ENCODE data around the gene UNC45B. TPM values are rescaled to one million over a fixed set of nuclear protein-coding genes. Genes with fewer than 3 reads are reported as not detected.
"Not testable (repeated sequence)": the region's sequence is repeated elsewhere in the genome, so short reads cannot be mapped to it uniquely, and the experiment has no call there.

The UNC45B gene, protein sequence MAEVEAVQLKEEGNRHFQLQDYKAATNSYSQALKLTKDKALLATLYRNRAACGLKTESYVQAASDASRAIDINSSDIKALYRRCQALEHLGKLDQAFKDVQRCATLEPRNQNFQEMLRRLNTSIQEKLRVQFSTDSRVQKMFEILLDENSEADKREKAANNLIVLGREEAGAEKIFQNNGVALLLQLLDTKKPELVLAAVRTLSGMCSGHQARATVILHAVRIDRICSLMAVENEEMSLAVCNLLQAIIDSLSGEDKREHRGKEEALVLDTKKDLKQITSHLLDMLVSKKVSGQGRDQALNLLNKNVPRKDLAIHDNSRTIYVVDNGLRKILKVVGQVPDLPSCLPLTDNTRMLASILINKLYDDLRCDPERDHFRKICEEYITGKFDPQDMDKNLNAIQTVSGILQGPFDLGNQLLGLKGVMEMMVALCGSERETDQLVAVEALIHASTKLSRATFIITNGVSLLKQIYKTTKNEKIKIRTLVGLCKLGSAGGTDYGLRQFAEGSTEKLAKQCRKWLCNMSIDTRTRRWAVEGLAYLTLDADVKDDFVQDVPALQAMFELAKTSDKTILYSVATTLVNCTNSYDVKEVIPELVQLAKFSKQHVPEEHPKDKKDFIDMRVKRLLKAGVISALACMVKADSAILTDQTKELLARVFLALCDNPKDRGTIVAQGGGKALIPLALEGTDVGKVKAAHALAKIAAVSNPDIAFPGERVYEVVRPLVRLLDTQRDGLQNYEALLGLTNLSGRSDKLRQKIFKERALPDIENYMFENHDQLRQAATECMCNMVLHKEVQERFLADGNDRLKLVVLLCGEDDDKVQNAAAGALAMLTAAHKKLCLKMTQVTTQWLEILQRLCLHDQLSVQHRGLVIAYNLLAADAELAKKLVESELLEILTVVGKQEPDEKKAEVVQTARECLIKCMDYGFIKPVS
- not detected in 2 replicates for total RNA-seq

- TF ChIP-seq, protein P1, sequence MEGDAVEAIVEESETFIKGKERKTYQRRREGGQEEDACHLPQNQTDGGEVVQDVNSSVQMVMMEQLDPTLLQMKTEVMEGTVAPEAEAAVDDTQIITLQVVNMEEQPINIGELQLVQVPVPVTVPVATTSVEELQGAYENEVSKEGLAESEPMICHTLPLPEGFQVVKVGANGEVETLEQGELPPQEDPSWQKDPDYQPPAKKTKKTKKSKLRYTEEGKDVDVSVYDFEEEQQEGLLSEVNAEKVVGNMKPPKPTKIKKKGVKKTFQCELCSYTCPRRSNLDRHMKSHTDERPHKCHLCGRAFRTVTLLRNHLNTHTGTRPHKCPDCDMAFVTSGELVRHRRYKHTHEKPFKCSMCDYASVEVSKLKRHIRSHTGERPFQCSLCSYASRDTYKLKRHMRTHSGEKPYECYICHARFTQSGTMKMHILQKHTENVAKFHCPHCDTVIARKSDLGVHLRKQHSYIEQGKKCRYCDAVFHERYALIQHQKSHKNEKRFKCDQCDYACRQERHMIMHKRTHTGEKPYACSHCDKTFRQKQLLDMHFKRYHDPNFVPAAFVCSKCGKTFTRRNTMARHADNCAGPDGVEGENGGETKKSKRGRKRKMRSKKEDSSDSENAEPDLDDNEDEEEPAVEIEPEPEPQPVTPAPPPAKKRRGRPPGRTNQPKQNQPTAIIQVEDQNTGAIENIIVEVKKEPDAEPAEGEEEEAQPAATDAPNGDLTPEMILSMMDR (IDR thresholded peaks at IDR 0.05; ENCODE audit: insufficient read depth, low read depth, low read length), result no peak
- no peak within 1 kb of the TSS for H3K4me3 ChIP-seq (ENCODE audit: low read depth, low read length)
- DNase-seq (ENCODE audit: low read depth), result no peak
These were observed at the start of gene UNC45B for GRCh38 chr17:35147375-35147905. Gene UNC45B, plus strand, starts transcription at chr17:35147817. Its CDS starts 447 bp downstream, at chr17:35148264.

DNA sequence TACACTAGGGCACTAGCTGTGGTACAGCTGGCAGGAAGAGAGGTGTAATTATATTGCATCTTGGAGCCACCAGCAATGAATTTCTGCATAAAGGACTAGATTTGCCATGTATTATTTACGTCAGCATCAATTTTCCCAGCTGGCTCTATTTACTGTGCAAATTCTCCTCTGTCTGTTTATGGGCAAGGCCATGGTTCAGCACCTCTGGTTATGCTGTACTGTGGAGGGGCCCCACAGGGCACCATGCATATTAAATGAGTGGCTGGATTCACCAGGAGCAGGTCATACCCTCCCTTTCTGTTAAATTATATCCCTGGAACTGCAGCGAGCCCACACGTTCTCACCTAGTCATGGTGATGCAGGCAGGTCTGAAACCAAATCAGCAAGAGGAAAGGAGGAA, 47.7 kb upstream of the UNC45B start:
- no peak for DNase-seq (ENCODE audit: low read depth)
- TF ChIP-seq, protein P1 (IDR thresholded peaks at IDR 0.05; ENCODE audit: insufficient read depth, low read depth, low read length), result no peak

GRCh38 chr17:35101036-35101435, 46.6 kb upstream of the UNC45B start:
- H3K4me3 ChIP-seq (ENCODE audit: low read depth, low read length), result no peak overlapping the region
- TF ChIP-seq, protein P1 (IDR thresholded peaks at IDR 0.05; ENCODE audit: insufficient read depth, low read depth, low read length), result no peak
- no peak for DNase-seq (ENCODE audit: low read depth)

More for the DNA sequence above, 47.7 kb upstream of the UNC45B start:
- H3K4me3 ChIP-seq (ENCODE audit: low read depth, low read length), result no peak overlapping the region

- TF ChIP-seq, protein P1 (IDR thresholded peaks at IDR 0.05; ENCODE audit: insufficient read depth, low read depth, low read length), result no peak
- H3K4me3 ChIP-seq (ENCODE audit: low read depth, low read length), result no peak overlapping the region
- DNase-seq (ENCODE audit: low read depth), result no peak
These were observed 45.9 kb upstream of the UNC45B start for GRCh38 chr17:35101725-35102124.

- TF ChIP-seq, protein P1 (IDR thresholded peaks at IDR 0.05; ENCODE audit: insufficient read depth, low read depth, low read length), result no peak
- no peak for DNase-seq (ENCODE audit: low read depth)
- H3K4me3 ChIP-seq (ENCODE audit: low read depth, low read length), result no peak overlapping the region
These were observed 44.3 kb upstream of the UNC45B start for GRCh38 chr17:35103271-35103670.

GRCh38 chr17:35104844-35105450, 42.7 kb upstream of the UNC45B start:
- H3K4me3 ChIP-seq (ENCODE audit: low read depth, low read length), result no peak overlapping the region
- no peak for DNase-seq (ENCODE audit: low read depth)
- TF ChIP-seq, protein P1 (IDR thresholded peaks at IDR 0.05; ENCODE audit: insufficient read depth, low read depth, low read length), result no peak

DNA sequence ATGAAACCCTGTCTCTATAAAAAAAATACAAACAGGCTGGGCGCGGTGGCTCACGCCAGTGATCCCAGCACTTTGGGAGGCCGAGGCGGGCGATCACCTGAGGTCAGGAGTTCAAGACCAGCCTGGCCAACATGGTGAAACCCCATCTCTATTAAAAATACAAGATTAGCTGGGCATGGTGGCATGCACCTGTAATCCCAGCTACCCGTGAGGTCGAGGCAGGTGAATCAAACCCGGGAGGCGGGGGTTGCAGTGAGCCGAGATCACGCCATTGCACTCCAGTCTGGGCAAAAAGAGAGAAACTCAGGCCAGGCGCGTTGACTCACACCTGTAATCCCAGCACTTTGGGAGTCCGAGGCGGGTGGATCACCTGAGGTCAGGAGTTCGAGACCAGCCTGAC, 36.8 kb upstream of the UNC45B start:
- not testable (repeated sequence) for DNase-seq (ENCODE audit: low read depth); H3K4me3 ChIP-seq (ENCODE audit: low read depth, low read length)

Measured in fibroblast of villous mesenchyme (primary cell).